Measurements from ENCODE around the gene CHMP2A.
A peak's percentile ranks its signal among the peaks of the same experiment; 100 is the strongest.

CHMP2A gene

GRCh38 chr19:58545286-58546018 is 9.5 kb downstream of the CHMP2A start (continued):
- TF ChIP-seq, protein P1, sequence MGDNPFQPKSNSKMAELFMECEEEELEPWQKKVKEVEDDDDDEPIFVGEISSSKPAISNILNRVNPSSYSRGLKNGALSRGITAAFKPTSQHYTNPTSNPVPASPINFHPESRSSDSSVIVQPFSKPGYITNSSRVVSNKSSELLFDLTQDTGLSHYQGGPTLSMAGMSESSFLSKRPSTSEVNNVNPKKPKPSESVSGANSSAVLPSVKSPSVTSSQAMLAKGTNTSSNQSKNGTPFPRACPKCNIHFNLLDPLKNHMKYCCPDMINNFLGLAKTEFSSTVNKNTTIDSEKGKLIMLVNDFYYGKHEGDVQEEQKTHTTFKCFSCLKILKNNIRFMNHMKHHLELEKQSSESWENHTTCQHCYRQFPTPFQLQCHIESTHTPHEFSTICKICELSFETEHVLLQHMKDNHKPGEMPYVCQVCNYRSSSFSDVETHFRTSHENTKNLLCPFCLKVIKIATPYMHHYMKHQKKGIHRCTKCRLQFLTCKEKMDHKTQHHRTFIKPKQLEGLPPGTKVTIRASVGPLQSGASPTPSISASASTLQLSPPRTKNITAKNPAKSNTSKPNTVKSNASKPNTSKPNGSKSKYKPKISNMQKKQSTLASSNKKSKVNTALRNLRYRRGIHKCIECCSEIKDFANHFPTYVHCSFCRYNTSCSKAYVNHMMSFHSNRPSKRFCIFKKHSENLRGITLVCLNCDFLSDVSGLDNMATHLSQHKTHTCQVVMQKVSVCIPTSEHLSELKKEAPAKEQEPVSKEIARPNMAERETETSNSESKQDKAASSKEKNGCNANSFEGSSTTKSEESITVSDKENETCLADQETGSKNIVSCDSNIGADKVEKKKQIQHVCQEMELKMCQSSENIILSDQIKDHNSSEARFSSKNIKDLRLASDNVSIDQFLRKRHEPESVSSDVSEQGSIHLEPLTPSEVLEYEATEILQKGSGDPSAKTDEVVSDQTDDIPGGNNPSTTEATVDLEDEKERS (tag by site-specific recombination; IDR thresholded peaks at IDR 0.05) = no peak
- TF ChIP-seq ZNF624 (tag by site-specific recombination; IDR thresholded peaks at IDR 0.05) (no peak), KLF1 (tag by site-specific recombination; IDR thresholded peaks at IDR 0.05) (0 out of 2 replicates have a peak, but pooled peaks have one; percentile 29), ZNF776 (tag by site-specific recombination; IDR thresholded peaks at IDR 0.05; ENCODE audit: borderline replicate concordance) (no peak), ZNF600 (tag by site-specific recombination; IDR thresholded peaks at IDR 0.05) (no peak), SCRT2 (tag by site-specific recombination; IDR thresholded peaks at IDR 0.05) (no peak)

- ChIA-PET CTCF (interaction anchor here (1.3 to 1.9 kb wide), 2 partner anchors 10 to 24 kb away, joined by 6 to 19 read pairs; partner anchors contain the start of genes CHMP2A and ZBTB45), POLR2A (interaction anchor here (0.6 to 4.4 kb wide), 26 partner anchors 9 to 362 kb away, joined by 3 to 128 read pairs (median 8); partner anchors contain the start of genes CHMP2A, MZF1, RPS5 and UBE2M)
- peaks cover 17 to 49% of the 10 kb centered on the region in 2 experiments; a peak in 2 of 3 replicates for H3K36me3 ChIP-seq (ENCODE audit: control insufficient read depth in 2 of 2, insufficient read depth in 1 of 2, low read length in 2 of 2)
- peak overlapping the region; percentile 99 for H3K27ac ChIP-seq (ENCODE audit: extremely low read depth, low read depth, low read length)
- H3K4me1 ChIP-seq (ENCODE audit: control insufficient read depth, insufficient read depth, low read length) = peaks cover 13% of the 10 kb centered on the region
- H3K4me3 ChIP-seq (ENCODE audit: low read depth, low read length) = peak overlapping the region; percentile 67
- H3K9me3 ChIP-seq (ENCODE audit: control insufficient read depth, insufficient read depth, low read depth, low read length) = no peaks in the 10 kb centered on the region
- 0 out of 2 replicates have a peak, but pooled peaks have one; percentile 19 for TF ChIP-seq ZNF513 (tag by site-specific recombination; IDR thresholded peaks at IDR 0.05)
- TF ChIP-seq PRDM1 (tag by site-specific recombination; IDR thresholded peaks at IDR 0.05) = no peak
- no peak for TF ChIP-seq ZNF132 (tag by site-specific recombination; IDR thresholded peaks at IDR 0.05; ENCODE audit: borderline replicate concordance)
- TF ChIP-seq ZSCAN5A (tag by site-specific recombination; IDR thresholded peaks at IDR 0.05) = no peak
- no peak for TF ChIP-seq ZNF830 (tag by site-specific recombination; IDR thresholded peaks at IDR 0.05; ENCODE audit: low read depth)
- TF ChIP-seq ZBTB6 (tag by site-specific recombination; IDR thresholded peaks at IDR 0.05) = peak; percentile 58
- TF ChIP-seq ZNF777 (tag by site-specific recombination; IDR thresholded peaks at IDR 0.05; ENCODE audit: borderline replicate concordance) = no peak
- TF ChIP-seq ZNF664 (tag by site-specific recombination; IDR thresholded peaks at IDR 0.05) = no peak
- no peak for TF ChIP-seq ZBTB10 (tag by site-specific recombination; IDR thresholded peaks at IDR 0.05)
- TF ChIP-seq ZNF48 (tag by site-specific recombination; IDR thresholded peaks at IDR 0.05) = no peak
- TF ChIP-seq, protein P2, sequence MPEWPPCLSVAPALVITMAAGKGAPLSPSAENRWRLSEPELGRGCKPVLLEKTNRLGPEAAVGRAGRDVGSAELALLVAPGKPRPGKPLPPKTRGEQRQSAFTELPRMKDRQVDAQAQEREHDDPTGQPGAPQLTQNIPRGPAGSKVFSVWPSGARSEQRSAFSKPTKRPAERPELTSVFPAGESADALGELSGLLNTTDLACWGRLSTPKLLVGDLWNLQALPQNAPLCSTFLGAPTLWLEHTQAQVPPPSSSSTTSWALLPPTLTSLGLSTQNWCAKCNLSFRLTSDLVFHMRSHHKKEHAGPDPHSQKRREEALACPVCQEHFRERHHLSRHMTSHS (tag by site-specific recombination; IDR thresholded peaks at IDR 0.05) = no peak
- TF ChIP-seq HIC1 (tag by site-specific recombination; IDR thresholded peaks at IDR 0.05) = 0 out of 2 replicates have a peak, but pooled peaks have one; percentile 24
- TF ChIP-seq ZNF544 (tag by site-specific recombination; IDR thresholded peaks at IDR 0.05) = no peak
These were observed 10.2 kb downstream of the CHMP2A start for GRCh38 chr19:58544591-58545285.
